ENCODE data around the gene ABCG4.

The ABCG4 gene

DNA sequence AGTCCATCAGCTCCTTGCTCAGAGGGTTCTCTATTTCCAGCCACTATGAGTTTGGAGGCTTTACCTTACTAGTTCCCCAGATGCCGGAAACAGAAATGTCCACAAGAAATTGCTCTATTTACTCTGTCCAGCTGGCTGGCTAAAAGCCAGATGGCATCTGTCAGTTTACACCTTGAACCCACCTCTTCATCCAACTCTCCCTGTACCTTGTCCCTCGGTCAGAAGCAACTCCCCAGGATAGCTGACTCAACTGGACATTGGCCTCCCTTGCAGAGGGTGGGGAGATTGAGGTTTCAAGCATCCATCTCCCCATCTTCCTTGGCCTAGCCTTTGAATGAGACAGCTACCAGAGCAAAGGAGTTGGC is 40.0 kb upstream of the ABCG4 start:
- TF ChIP-seq FOXM1 (IDR thresholded peaks at IDR 0.05; ENCODE audit: borderline replicate concordance, low read depth) (no peak), CEBPB (IDR thresholded peaks at IDR 0.05) (no peak), YY1 (IDR thresholded peaks at IDR 0.05; ENCODE audit: low read depth) (no peak), TCF12 (IDR thresholded peaks at IDR 0.05; ENCODE audit: low read depth) (no peak), NFIC (IDR thresholded peaks at IDR 0.05) (no peak), ZBTB7A (IDR thresholded peaks at IDR 0.05; ENCODE audit: low read depth) (no peak), EGR1 (IDR thresholded peaks at IDR 0.05) (no peak), RAD21 (IDR thresholded peaks at IDR 0.05; ENCODE audit: low read depth) (no peak), TAF1 (IDR thresholded peaks at IDR 0.05; ENCODE audit: low read depth) (no peak), EP300 (IDR thresholded peaks at IDR 0.05; ENCODE audit: borderline replicate concordance) (no peak), TEAD4 (IDR thresholded peaks at IDR 0.05) (no peak), CREB1 (IDR thresholded peaks at IDR 0.05; ENCODE audit: low read depth) (no peak)
- TF ChIP-seq, protein P1, sequence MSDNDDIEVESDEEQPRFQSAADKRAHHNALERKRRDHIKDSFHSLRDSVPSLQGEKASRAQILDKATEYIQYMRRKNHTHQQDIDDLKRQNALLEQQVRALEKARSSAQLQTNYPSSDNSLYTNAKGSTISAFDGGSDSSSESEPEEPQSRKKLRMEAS (IDR thresholded peaks at IDR 0.05) = no peak
- TF ChIP-seq, protein P2, sequence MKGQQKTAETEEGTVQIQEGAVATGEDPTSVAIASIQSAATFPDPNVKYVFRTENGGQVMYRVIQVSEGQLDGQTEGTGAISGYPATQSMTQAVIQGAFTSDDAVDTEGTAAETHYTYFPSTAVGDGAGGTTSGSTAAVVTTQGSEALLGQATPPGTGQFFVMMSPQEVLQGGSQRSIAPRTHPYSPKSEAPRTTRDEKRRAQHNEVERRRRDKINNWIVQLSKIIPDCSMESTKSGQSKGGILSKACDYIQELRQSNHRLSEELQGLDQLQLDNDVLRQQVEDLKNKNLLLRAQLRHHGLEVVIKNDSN (IDR thresholded peaks at IDR 0.05) = no peak
- TF ChIP-seq, protein P3, sequence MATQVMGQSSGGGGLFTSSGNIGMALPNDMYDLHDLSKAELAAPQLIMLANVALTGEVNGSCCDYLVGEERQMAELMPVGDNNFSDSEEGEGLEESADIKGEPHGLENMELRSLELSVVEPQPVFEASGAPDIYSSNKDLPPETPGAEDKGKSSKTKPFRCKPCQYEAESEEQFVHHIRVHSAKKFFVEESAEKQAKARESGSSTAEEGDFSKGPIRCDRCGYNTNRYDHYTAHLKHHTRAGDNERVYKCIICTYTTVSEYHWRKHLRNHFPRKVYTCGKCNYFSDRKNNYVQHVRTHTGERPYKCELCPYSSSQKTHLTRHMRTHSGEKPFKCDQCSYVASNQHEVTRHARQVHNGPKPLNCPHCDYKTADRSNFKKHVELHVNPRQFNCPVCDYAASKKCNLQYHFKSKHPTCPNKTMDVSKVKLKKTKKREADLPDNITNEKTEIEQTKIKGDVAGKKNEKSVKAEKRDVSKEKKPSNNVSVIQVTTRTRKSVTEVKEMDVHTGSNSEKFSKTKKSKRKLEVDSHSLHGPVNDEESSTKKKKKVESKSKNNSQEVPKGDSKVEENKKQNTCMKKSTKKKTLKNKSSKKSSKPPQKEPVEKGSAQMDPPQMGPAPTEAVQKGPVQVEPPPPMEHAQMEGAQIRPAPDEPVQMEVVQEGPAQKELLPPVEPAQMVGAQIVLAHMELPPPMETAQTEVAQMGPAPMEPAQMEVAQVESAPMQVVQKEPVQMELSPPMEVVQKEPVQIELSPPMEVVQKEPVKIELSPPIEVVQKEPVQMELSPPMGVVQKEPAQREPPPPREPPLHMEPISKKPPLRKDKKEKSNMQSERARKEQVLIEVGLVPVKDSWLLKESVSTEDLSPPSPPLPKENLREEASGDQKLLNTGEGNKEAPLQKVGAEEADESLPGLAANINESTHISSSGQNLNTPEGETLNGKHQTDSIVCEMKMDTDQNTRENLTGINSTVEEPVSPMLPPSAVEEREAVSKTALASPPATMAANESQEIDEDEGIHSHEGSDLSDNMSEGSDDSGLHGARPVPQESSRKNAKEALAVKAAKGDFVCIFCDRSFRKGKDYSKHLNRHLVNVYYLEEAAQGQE (IDR thresholded peaks at IDR 0.05; ENCODE audit: low read depth) = no peak

DNA sequence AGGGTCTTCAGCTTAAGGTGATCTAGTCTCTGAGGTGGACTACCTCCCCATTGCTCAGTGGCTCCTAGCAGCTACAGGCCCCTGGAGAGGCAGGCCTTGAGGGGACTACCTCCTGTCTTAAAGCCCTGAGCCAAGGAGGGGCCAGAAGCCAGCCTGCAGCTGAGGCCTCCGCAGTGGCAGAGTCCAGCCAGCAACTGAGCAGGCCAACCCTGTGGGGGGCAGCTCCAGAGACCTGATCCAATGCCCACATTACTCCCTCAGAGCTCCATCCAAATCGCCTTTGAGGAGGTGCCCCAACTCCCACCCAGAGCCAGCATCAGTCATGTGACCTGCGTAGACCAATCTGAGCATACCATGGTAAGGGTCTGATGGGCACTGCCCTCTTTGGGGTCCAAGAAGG is 39.0 kb upstream of the ABCG4 start:
- TF ChIP-seq, protein P1 (IDR thresholded peaks at IDR 0.05) = no peak

DNA sequence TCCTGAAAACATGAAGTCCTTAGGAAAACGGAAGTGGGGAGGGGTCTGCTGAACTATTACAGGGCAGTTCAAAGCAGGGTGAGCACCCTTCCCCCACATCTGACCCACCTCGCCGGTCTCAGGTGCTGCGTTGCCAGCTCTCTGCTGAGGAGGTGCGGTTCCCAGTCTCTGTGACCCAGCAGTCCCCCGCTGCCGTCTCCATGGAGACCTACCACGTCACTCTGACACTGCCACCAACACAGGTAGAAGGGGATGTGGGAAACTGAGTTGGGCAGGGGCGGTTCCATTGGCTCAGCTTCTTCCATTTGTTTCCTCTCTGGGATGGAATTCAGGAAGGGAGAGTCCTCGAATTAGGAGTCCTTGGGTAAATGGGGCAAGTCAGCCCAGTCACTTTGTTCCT is 38.4 kb upstream of the ABCG4 start:
- no peak for TF ChIP-seq NFIC (IDR thresholded peaks at IDR 0.05)
- TF ChIP-seq, protein P3 (IDR thresholded peaks at IDR 0.05; ENCODE audit: low read depth) = no peak
- TF ChIP-seq, protein P1 (IDR thresholded peaks at IDR 0.05) = no peak
- no peak for TF ChIP-seq TAF1 (IDR thresholded peaks at IDR 0.05; ENCODE audit: low read depth)
- TF ChIP-seq CEBPB (IDR thresholded peaks at IDR 0.05) = no peak
- no peak for TF ChIP-seq RAD21 (IDR thresholded peaks at IDR 0.05; ENCODE audit: low read depth)
- TF ChIP-seq EGR1 (IDR thresholded peaks at IDR 0.05) = no peak
- no peak for TF ChIP-seq YY1 (IDR thresholded peaks at IDR 0.05; ENCODE audit: low read depth)
- TF ChIP-seq FOXM1 (IDR thresholded peaks at IDR 0.05; ENCODE audit: borderline replicate concordance, low read depth) = no peak
- no peak for TF ChIP-seq TEAD4 (IDR thresholded peaks at IDR 0.05)

DNA sequence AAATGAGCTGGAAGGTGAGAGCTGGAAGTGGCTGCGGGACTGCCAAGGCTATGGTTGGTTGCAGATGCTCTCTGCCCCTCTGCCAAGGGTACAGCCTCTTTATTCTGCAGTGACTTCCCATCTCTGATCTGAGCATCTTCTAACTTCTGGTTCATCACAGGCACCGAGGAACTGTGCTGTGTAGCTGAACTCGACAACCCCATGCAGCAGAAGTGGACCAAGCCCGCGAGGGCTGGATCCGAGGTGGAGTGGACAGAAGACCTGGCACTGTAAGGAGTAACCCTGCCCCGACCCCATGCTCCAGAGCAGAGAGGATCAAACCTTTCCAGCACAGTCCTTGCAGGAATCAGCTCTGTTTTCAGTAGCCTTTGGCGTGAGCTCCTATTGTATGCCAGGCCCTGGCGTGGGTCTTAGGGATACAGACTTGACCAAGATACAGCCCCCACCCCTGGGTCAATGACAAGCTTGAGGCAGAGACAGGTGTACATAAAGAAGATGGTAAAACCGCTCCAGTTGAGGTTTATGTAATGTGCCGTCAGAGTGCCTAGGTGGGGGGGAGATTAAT is 37.4 kb upstream of the ABCG4 start:
- TF ChIP-seq RAD21 (IDR thresholded peaks at IDR 0.05; ENCODE audit: low read depth) (no peak), EGR1 (IDR thresholded peaks at IDR 0.05) (no peak)

DNA sequence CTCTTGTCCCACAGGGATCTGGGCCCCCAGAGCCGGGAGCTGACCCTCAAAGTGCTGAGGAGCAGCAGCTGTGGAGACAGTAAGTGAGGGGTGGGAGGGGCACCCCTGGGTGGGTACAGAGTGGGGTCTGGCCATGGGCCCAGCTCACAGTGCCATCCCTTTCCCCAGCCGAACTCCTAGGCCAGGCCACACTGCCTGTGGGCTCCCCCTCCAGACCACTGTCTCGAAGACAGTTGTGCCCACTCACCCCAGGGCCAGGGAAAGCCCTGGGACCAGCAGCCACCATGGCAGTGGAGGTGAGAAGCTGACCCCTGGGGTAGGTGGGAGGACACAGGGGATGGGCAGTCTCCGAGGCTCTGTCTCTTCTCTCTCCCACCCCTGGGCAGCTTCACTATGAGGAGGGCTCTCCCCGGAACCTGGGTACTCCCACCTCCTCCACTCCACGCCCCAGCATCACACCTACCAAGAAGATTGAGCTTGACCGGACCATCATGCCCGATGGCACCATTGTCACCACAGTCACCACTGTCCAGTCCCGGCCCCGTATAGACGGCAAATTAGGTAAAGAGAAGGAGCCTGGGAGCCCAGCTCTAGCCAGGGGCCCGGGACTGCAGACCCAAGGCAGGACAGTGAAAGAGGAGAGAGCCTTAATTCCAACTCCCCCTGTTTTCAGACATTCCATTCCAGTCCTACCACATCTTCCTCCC is 36.4 kb upstream of the ABCG4 start:
- TF ChIP-seq TEAD4 (IDR thresholded peaks at IDR 0.05) = no peak
- TF ChIP-seq ZBTB7A (IDR thresholded peaks at IDR 0.05; ENCODE audit: low read depth) = no peak
- TF ChIP-seq TCF12 (IDR thresholded peaks at IDR 0.05; ENCODE audit: low read depth) = no peak
- no peak for TF ChIP-seq YY1 (IDR thresholded peaks at IDR 0.05; ENCODE audit: low read depth)
- TF ChIP-seq TAF1 (IDR thresholded peaks at IDR 0.05; ENCODE audit: low read depth) = no peak
- no peak for TF ChIP-seq CREB1 (IDR thresholded peaks at IDR 0.05; ENCODE audit: low read depth)
- TF ChIP-seq, protein P3 (IDR thresholded peaks at IDR 0.05; ENCODE audit: low read depth) = no peak
- TF ChIP-seq NFIC (IDR thresholded peaks at IDR 0.05) = no peak
- TF ChIP-seq, protein P2 (IDR thresholded peaks at IDR 0.05) = no peak
- no peak for TF ChIP-seq FOXM1 (IDR thresholded peaks at IDR 0.05; ENCODE audit: borderline replicate concordance, low read depth)
- no peak for TF ChIP-seq EP300 (IDR thresholded peaks at IDR 0.05; ENCODE audit: borderline replicate concordance)
- TF ChIP-seq EGR1 (IDR thresholded peaks at IDR 0.05) = no peak
- no peak for TF ChIP-seq CEBPB (IDR thresholded peaks at IDR 0.05)
- TF ChIP-seq, protein P1 (IDR thresholded peaks at IDR 0.05) = no peak
- no peak for TF ChIP-seq RAD21 (IDR thresholded peaks at IDR 0.05; ENCODE audit: low read depth)
